Breast epithelium (tissue), 4 donors: ENCODE measurements around the gene KCNE1. TPM values are rescaled to one million over a fixed set of nuclear protein-coding genes. Genes with fewer than 3 reads are reported as not detected.
A peak's percentile ranks its signal among the peaks of the same experiment; 100 is the strongest.

ENCODE experiments used
- DNase-seq, 2 donors: peaks; one replicate each; pipeline ENCODE4 v3.0.0-alpha.2; 2019; ENCODE audit warnings: low spot score in 2 of 2
- H3K27ac ChIP-seq, 2 donors: fragments of 200-600 bp; sonication (generic) in 1 of 2; one replicate each; pipeline ENCODE4 v1.5.1; 2016 to 2019; ENCODE audit warnings: mild to moderate bottlenecking in 1 of 2
- H3K27me3 ChIP-seq, 2 donors: fragments of 200-600 bp; sonication (generic) in 1 of 2; one replicate each; pipeline versions ENCODE4 v1.5.1 to v1.6.0; 2017 to 2019; ENCODE audit warnings: control low read depth in 1 of 2, mild to moderate bottlenecking in 1 of 2
- H3K36me3 ChIP-seq: fragments of 200-600 bp; one replicate; pipeline ENCODE4 v1.5.1; 2019
- H3K4me1 ChIP-seq, 2 donors: fragments of 200-600 bp; sonication (generic); one replicate each; pipeline ENCODE4 v1.5.1; 2016 to 2019; ENCODE audit warnings: control low read depth in 1 of 2
- H3K4me3 ChIP-seq, 3 donors: fragments of 200-600 bp; sonication (generic); 1 replicate in 2 of 3; 2 replicates in 1 of 3; pipeline ENCODE4 v1.5.1; 2016 to 2019; ENCODE audit warnings: mild to moderate bottlenecking in 3 of 3, moderate library complexity in 2 of 3
- H3K9me3 ChIP-seq, 2 donors: fragments of 200-600 bp; sonication (generic) in 1 of 2; one replicate each; pipeline ENCODE4 v1.5.1; 2016 to 2019; ENCODE audit warnings: control low read depth in 1 of 2
- POLR2A ChIP-seq: fragments of 450-650 bp; IDR thresholded peaks from one replicate; pipeline ENCODE4 v1.6.1; 2016; ENCODE audit warnings: antibody characterized with exemption, mild to moderate bottlenecking, moderate library complexity
- POLR2AphosphoS5 ChIP-seq, 3 donors: sonication (generic); formaldehyde crosslinking; IDR thresholded peaks; one replicate each; pipeline ENCODE4 v1.6.1; 2017; ENCODE audit warnings: antibody characterized with exemption in 3 of 3
- intact Hi-C: fragments of 100-400 bp; cut with DNase I; formaldehyde crosslinking; loops from one replicate; pipeline ENCODE4 v1.15.1; 2023; ENCODE audit warnings: low total_unique reads
- total RNA-seq, 3 donors: library from RNA; depleted of rRNA; stranded (reverse); fragments of >200 nt; gene quantifications; one replicate each; pipeline ENCODE4 v1.1.0, GENCODE V29; 2016
- TF ChIP-seq, protein P1 (sequence below), 3 donors: fragments of 450-650 bp; IDR thresholded peaks; one replicate each; pipeline ENCODE4 v1.5.1; 2016 to 2017; ENCODE audit warnings: antibody characterized with exemption in 3 of 3, mild to moderate bottlenecking in 3 of 3, moderate library complexity in 3 of 3

The KCNE1 gene
- total RNA-seq, 3 donors from 2014 or later: 1.6 to 6.7 (median 2.2) TPM

DNA sequence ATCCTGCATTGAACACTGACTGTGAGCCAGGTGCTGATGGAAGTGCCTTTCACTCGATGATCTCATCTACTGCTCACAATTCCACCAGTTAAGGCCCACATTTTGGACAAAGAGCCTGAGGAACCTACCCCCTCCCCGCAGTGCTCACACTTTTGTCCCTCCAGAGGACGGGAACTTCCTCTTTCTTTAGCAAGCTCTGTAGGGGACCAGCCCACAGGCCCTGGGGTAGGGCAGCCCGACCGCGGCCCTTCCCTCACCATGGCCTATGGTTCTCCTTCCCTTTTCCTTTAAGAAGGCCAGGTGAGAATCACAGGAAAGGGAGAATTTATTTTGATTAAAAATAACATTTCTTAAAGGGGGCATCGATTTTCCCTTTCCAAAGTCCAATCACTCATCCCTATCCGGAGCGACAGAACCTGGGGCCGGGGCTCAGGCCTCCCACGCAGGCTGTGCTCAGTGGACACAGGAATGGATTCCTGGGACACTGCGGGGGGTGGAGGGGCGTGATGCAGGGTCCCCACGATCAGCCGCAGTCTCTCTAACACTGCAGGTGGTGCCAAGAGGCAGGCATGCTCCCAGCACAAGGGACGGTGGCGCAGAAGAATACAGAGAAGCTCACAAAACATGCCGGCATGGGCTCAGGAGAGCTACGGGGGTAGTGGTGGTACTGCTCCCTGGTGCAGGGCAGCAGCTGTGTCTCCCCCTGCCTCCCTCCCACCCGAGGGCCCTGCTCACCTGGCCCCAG lies 8.9 kb upstream of the KCNE1 start:
- intact Hi-C loops: no loop called here
- no peaks in the 10 kb centered on the region for H3K36me3 ChIP-seq
- peak overlapping the region; percentile 71 to 91 for H3K27ac ChIP-seq
- peaks cover 0 to 5% of the 10 kb centered on the region in 2 donors for H3K4me1 ChIP-seq
- no peaks in the 10 kb centered on the region for H3K9me3 ChIP-seq
- DNase-seq: no peak
- no peak for TF ChIP-seq POLR2A
- no peak for TF ChIP-seq POLR2AphosphoS5 (IDR thresholded peaks at IDR 0.05)
- TF ChIP-seq, protein P1, sequence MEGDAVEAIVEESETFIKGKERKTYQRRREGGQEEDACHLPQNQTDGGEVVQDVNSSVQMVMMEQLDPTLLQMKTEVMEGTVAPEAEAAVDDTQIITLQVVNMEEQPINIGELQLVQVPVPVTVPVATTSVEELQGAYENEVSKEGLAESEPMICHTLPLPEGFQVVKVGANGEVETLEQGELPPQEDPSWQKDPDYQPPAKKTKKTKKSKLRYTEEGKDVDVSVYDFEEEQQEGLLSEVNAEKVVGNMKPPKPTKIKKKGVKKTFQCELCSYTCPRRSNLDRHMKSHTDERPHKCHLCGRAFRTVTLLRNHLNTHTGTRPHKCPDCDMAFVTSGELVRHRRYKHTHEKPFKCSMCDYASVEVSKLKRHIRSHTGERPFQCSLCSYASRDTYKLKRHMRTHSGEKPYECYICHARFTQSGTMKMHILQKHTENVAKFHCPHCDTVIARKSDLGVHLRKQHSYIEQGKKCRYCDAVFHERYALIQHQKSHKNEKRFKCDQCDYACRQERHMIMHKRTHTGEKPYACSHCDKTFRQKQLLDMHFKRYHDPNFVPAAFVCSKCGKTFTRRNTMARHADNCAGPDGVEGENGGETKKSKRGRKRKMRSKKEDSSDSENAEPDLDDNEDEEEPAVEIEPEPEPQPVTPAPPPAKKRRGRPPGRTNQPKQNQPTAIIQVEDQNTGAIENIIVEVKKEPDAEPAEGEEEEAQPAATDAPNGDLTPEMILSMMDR (IDR thresholded peaks at IDR 0.05): no peak
- H3K4me3 ChIP-seq: no peak overlapping the region
- H3K27me3 ChIP-seq: no peaks in the 10 kb centered on the region

GRCh38 chr21:34520281-34520680 lies 8.3 kb upstream of the KCNE1 start:
- H3K27ac ChIP-seq: peak overlapping the region; percentile 71 to 91

DNA sequence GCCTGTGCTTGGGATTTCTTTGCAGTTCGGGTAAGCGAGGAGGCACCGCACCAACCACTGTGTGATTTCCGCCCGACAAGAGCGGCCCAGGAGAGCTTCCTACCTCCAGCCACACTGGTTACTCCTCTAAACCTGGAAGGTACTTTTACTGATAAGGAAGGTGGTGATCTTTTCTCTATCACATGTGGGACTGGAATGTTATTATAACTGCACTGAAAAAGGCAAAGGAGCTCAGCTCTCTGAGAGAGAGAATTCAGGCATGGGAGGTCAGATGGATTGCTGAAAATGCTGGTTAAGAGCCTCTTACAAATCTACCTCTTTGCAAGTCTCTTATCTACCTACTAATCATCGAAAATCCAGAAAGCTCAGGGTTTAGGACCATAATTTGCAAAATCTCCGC lies 7.7 kb upstream of the KCNE1 start:
- Histone ChIP-seq H3K36me3 (no peaks in the 10 kb centered on the region), H3K27me3 (no peaks in the 10 kb centered on the region), H3K4me1 (no peaks in the 10 kb centered on the region), H3K4me3 (no peak overlapping the region), H3K9me3 (no peaks in the 10 kb centered on the region), H3K27ac (peak overlapping the region; percentile 33 to 71)
- TF ChIP-seq, protein P1 (IDR thresholded peaks at IDR 0.05): no peak
- TF ChIP-seq POLR2A: no peak
- TF ChIP-seq POLR2AphosphoS5 (IDR thresholded peaks at IDR 0.05): no peak
- intact Hi-C loops: no loop called here
- DNase-seq: no peak

More at GRCh38 chr21:34520281-34520680, 8.3 kb upstream of the KCNE1 start:
- Histone ChIP-seq H3K4me3 (no peak overlapping the region), H3K9me3 (no peaks in the 10 kb centered on the region), H3K27me3 (no peaks in the 10 kb centered on the region), H3K36me3 (no peaks in the 10 kb centered on the region), H3K4me1 (no peaks in the 10 kb centered on the region)
- TF ChIP-seq POLR2A: no peak
- TF ChIP-seq POLR2AphosphoS5 (IDR thresholded peaks at IDR 0.05): no peak
- TF ChIP-seq, protein P1 (IDR thresholded peaks at IDR 0.05): no peak
- intact Hi-C loops: no loop called here
- no peak for DNase-seq

GRCh38 chr21:34519016-34519415 lies 7.0 kb upstream of the KCNE1 start:
- Histone ChIP-seq H3K4me3 (no peak overlapping the region), H3K27ac (peak overlapping the region; percentile 27 to 44), H3K9me3 (no peaks in the 10 kb centered on the region), H3K4me1 (no peaks in the 10 kb centered on the region), H3K27me3 (no peaks in the 10 kb centered on the region), H3K36me3 (no peaks in the 10 kb centered on the region)
- TF ChIP-seq, protein P1 (IDR thresholded peaks at IDR 0.05): no peak
- TF ChIP-seq POLR2A (no peak), POLR2AphosphoS5 (IDR thresholded peaks at IDR 0.05) (no peak)
- DNase-seq: no peak
- intact Hi-C loops: no loop called here

DNA sequence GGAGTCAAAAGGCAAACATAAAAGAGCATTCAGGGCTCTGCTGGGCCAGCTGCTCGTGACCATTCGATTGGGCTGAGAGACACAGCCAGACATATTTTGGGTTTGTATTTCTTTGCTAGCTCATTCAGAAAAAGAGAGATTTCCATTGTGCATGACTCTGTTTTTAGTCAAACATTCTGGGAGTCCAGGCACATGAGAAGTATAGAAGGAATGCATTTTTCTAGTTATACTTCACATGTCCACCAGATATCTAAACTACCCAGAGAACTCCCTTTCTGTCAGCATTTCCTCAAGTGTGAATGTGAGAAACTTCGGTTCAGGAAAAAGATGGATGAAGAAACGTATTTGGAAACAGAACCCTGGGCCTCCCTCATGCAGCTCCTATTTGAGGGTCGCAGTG lies 6.3 kb upstream of the KCNE1 start:
- H3K9me3 ChIP-seq: no peaks in the 10 kb centered on the region
- peak overlapping the region; percentile 44 to 67 for H3K27ac ChIP-seq
- no peaks in the 10 kb centered on the region for H3K36me3 ChIP-seq
- H3K4me3 ChIP-seq: no peak overlapping the region
- no peak for DNase-seq
- no peaks in the 10 kb centered on the region for H3K4me1 ChIP-seq
- no peaks in the 10 kb centered on the region for H3K27me3 ChIP-seq
- intact Hi-C loops: no loop called here
- no peak for TF ChIP-seq POLR2A
- TF ChIP-seq POLR2AphosphoS5 (IDR thresholded peaks at IDR 0.05): no peak
- TF ChIP-seq, protein P1 (IDR thresholded peaks at IDR 0.05): no peak
